KMS-11 (cell line): ENCODE results near the gene SCN1A.

Experiments used
- H2AFZ ChIP-seq: fragments of 200-600 bp; sonication (generic); 2 replicates; pipeline ENCODE4 v1.6.1; 2016; ENCODE audit warnings: antibody characterized with exemption, mixed run types, low read depth
- H3K27ac ChIP-seq: fragments of 200-600 bp; sonication (generic); 2 replicates; pipeline ENCODE4 v1.6.1; 2016; ENCODE audit warnings: mild to moderate bottlenecking, mixed run types
- H3K27me3 ChIP-seq: fragments of 200-600 bp; sonication (generic); 2 replicates; pipeline ENCODE4 v1.6.1; 2017; ENCODE audit warnings: mild to moderate bottlenecking, low read depth, mixed run types, moderate library complexity; ENCODE audit not compliant: insufficient read depth
- H3K36me3 ChIP-seq: fragments of 200-600 bp; sonication (generic); 2 replicates; pipeline ENCODE4 v1.6.1; 2017; ENCODE audit warnings: mild to moderate bottlenecking, mixed run types; ENCODE audit not compliant: insufficient read depth
- H3K4me1 ChIP-seq: fragments of 200-600 bp; sonication (generic); 2 replicates; pipeline ENCODE4 v1.6.1; 2016; ENCODE audit warnings: mild to moderate bottlenecking, low read depth, mixed run types; ENCODE audit not compliant: poor library complexity, severe bottlenecking
- H3K4me2 ChIP-seq: fragments of 200-600 bp; sonication (generic); 2 replicates; pipeline ENCODE4 v1.7.0; 2016; ENCODE audit warnings: mild to moderate bottlenecking, mixed run types
- H3K4me3 ChIP-seq: fragments of 200-600 bp; sonication (generic); IDR thresholded peaks from 2 replicates; pipeline ENCODE4 v1.6.1; 2017; ENCODE audit warnings: low read depth, low read length, mixed read lengths; ENCODE audit not compliant: insufficient read depth
- H3K79me2 ChIP-seq: fragments of 200-600 bp; sonication (generic); 2 replicates; pipeline ENCODE4 v1.6.1; 2016; ENCODE audit warnings: low read depth, mixed run types; ENCODE audit not compliant: insufficient read depth
- H3K9ac ChIP-seq: fragments of 200-600 bp; sonication (generic); 2 replicates; pipeline ENCODE4 v1.6.1; 2016; ENCODE audit warnings: mild to moderate bottlenecking, mixed run types
- H4K20me1 ChIP-seq: fragments of 200-600 bp; sonication (generic); 2 replicates; pipeline ENCODE4 v1.6.1; 2016; ENCODE audit warnings: mild to moderate bottlenecking, mixed run types; ENCODE audit not compliant: insufficient read depth
- TF ChIP-seq, protein P1 (sequence below): fragments of 200-600 bp; sonication (generic); conservative IDR thresholded peaks from 2 replicates; pipeline ENCODE4 v1.6.1; 2017; ENCODE audit warnings: low read depth, mild to moderate bottlenecking, antibody characterized with exemption, low read length, moderate library complexity, mixed read lengths

The SCN1A gene

GRCh38 chr2:166135849-166136258 is 8.0 kb upstream of the SCN1A start:
- Histone ChIP-seq H3K4me2 (no peak overlapping the region), H2AFZ (no peak overlapping the region), H3K9ac (no peak overlapping the region), H3K36me3 (no peaks in the 10 kb centered on the region), H3K4me3 (no peak overlapping the region), H3K27ac (no peak overlapping the region), H3K4me1 (no peaks in the 10 kb centered on the region), H3K79me2 (no peaks in the 10 kb centered on the region), H3K27me3 (no peaks in the 10 kb centered on the region), H4K20me1 (no peaks in the 10 kb centered on the region)
- TF ChIP-seq, protein P1, sequence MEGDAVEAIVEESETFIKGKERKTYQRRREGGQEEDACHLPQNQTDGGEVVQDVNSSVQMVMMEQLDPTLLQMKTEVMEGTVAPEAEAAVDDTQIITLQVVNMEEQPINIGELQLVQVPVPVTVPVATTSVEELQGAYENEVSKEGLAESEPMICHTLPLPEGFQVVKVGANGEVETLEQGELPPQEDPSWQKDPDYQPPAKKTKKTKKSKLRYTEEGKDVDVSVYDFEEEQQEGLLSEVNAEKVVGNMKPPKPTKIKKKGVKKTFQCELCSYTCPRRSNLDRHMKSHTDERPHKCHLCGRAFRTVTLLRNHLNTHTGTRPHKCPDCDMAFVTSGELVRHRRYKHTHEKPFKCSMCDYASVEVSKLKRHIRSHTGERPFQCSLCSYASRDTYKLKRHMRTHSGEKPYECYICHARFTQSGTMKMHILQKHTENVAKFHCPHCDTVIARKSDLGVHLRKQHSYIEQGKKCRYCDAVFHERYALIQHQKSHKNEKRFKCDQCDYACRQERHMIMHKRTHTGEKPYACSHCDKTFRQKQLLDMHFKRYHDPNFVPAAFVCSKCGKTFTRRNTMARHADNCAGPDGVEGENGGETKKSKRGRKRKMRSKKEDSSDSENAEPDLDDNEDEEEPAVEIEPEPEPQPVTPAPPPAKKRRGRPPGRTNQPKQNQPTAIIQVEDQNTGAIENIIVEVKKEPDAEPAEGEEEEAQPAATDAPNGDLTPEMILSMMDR: no peak

DNA sequence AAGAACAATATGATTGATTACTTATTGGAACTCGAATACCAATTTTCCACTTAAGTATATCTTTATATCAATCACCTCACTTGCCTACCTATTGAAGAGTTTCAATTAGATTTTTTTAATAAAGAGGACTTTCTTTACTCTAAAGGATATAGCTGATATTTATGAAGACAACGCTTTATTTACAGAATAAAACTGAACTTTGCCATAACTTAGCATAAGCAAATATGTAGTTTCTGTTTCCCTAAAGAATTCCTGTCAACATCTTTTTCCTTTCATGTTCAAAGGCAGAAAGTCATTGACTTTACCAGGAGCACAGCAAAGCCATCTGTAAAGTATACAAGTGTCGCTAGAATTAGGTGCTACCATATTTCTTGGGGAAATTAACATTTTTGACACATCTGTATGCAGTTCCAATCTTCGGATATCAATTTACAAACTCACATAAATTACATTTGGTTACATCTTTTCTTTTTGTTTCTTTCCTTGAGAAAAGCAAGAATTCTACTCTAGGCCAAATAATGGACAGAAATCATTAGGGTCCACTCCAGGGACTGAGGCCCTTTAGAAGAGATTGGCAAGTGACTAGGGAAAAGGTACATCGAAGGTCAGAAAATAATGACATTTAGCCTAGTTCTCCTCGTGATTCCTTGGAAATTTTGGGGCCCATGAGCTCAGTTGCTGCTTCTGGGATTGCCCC is 7.5 kb upstream of the SCN1A start:
- Histone ChIP-seq H4K20me1 (no peaks in the 10 kb centered on the region), H3K27me3 (no peaks in the 10 kb centered on the region), H3K79me2 (no peaks in the 10 kb centered on the region), H3K4me2 (no peak overlapping the region), H3K36me3 (no peaks in the 10 kb centered on the region), H3K4me3 (no peak overlapping the region), H3K4me1 (no peaks in the 10 kb centered on the region), H3K27ac (no peak overlapping the region), H3K9ac (no peak overlapping the region), H2AFZ (no peak overlapping the region)
- TF ChIP-seq, protein P1: no peak

GRCh38 chr2:166134252-166135151 is 6.7 kb upstream of the SCN1A start:
- H3K9ac ChIP-seq: no peak overlapping the region
- H3K27ac ChIP-seq: no peak overlapping the region
- no peaks in the 10 kb centered on the region for H4K20me1 ChIP-seq
- TF ChIP-seq, protein P1: no peak
- H3K36me3 ChIP-seq: no peaks in the 10 kb centered on the region
- H3K4me3 ChIP-seq: no peak overlapping the region
- H3K27me3 ChIP-seq: no peaks in the 10 kb centered on the region
- H3K4me1 ChIP-seq: no peaks in the 10 kb centered on the region
- H2AFZ ChIP-seq: no peak overlapping the region
- H3K79me2 ChIP-seq: no peaks in the 10 kb centered on the region
- H3K4me2 ChIP-seq: no peak overlapping the region

DNA sequence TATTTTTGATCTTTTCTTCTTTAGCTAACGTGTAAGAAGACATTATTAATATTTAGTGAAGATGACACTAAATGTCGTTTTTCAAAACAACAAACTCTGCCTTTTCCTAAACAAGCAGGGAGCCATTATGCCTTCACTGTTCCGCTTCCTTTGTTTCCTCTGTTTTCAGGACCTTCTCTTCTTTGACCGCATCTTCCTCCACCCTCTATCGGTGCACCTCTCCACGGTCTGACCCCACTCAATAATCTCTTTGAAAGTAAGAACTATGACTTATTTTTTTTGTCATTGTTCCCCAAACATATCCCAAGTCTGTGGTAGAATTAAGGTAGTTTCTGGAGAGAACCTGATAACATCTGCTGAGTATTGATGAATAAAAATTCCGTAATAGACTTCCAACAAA is 5.8 kb upstream of the SCN1A start:
- no peak overlapping the region for H3K4me3 ChIP-seq

More for the DNA sequence above, 5.8 kb upstream of the SCN1A start:
- Histone ChIP-seq H4K20me1 (no peaks in the 10 kb centered on the region), H3K4me2 (no peak overlapping the region), H3K9ac (no peak overlapping the region), H3K36me3 (no peaks in the 10 kb centered on the region), H3K79me2 (no peaks in the 10 kb centered on the region), H3K27me3 (no peaks in the 10 kb centered on the region), H3K4me1 (no peaks in the 10 kb centered on the region), H3K27ac (no peak overlapping the region), H2AFZ (no peak overlapping the region)
- TF ChIP-seq, protein P1: no peak
